Kidney epithelial cell (primary cell): ENCODE measurements around the gene RCN1. TPM values are rescaled to one million over a fixed set of nuclear protein-coding genes. Genes with fewer than 3 reads are reported as not detected.

Source experiments
- DNase-seq: peaks from one replicate; pipeline ENCODE4 v3.0.0-alpha.2; 2010; ENCODE audit warnings: low read depth
- H3K27me3 ChIP-seq: 2 replicates; pipeline ENCODE4 v1.6.0; 2011; ENCODE audit warnings: low read length; ENCODE audit not compliant: control insufficient read depth, insufficient read depth
- H3K36me3 ChIP-seq: 2 replicates; pipeline ENCODE4 v1.5.1; 2011; ENCODE audit warnings: low read length; ENCODE audit not compliant: control insufficient read depth, insufficient read depth
- H3K4me3 ChIP-seq: 2 replicates; pipeline ENCODE4 v1.5.1; 2011; ENCODE audit warnings: low read depth, mild to moderate bottlenecking, control low read depth, low read length
- CTCF ChIP-seq: IDR thresholded peaks from 2 replicates; pipeline ENCODE4 v1.5.1; 2011; ENCODE audit warnings: mild to moderate bottlenecking, moderate library complexity, low read length, control low read depth, inconsistent platforms; ENCODE audit not compliant: insufficient read depth, poor library complexity, severe bottlenecking
- total RNA-seq: library from RNA; depleted of rRNA; stranded (reverse); fragments of >200 nt; gene quantifications from 2 replicates; pipeline ENCODE4 v1.2.3, GENCODE V29; 2015

Gene RCN1
- total RNA-seq = 162 and 177 TPM in 2 replicates

GRCh38 chr11:32090545-32091370 is at the start of gene RCN1:
Gene RCN1, plus strand, starts transcription at chr11:32091074. Its CDS starts 123 bp downstream, at chr11:32091197.
- Histone ChIP-seq H3K4me3 (peak within 1 kb of the TSS; percentile 74), H3K27me3 (no peaks in the 10 kb centered on the region), H3K36me3 (no peaks in the 10 kb centered on the region)
- DNase-seq = no peak
- TF ChIP-seq CTCF = no peak

DNA sequence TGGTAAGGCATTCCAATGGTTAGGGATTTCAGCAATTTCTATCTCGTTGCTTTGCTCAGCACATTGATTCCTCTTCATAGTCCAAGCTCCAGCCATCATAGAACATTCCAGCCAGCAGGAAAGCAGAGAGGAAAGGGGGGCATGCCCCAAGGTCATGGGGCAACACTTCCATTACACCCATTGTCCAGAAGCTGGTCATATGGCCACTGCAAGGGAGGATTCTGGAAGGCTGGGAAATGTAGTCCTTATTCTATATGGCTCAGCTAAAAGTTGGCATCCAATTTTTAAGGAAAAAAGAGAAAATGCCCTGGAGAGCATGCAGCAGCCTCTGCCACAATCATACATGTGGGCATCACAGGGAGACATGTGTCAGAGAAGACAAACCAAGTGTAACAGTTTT is 47.1 kb upstream of the RCN1 start:
- H3K4me3 ChIP-seq = no peak overlapping the region
- H3K36me3 ChIP-seq = no peaks in the 10 kb centered on the region
- TF ChIP-seq CTCF = no peak
- no peaks in the 10 kb centered on the region for H3K27me3 ChIP-seq
- DNase-seq = no peak

DNA sequence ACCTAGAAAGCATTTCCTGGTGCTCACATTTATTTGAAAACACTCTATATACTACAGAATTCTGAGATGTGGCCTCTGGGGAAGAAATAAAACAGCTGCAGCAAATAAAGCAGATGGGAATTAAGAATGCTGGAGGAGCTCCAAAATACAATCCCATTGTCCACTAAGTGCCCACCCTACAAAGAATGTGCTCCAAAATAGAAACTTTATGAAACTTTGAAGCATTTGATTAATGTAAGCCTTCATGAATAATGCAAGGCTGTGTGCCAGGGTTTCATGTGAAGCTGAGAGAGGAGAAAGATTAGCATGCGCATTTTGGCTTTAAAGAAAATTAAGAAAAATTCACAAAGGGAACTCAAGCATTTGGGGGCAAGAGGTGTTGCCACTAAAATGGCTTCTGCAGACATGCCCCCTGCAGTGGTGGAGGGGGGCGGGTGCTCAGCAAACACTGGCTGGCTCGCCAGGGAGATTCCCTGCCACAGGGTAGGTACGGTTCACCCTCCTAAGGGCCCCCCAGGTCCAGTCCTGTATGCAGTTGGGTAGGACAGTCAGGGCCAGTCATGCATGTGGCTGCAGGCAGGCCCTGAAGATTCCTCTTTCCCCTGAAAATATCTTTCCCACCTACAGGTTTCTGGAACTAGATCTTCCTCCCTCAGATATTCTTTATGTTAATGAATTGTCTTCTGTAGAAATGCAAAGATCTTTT is 46.6 kb upstream of the RCN1 start:
- no peak for DNase-seq
- H3K27me3 ChIP-seq = no peaks in the 10 kb centered on the region
- H3K4me3 ChIP-seq = no peak overlapping the region
- TF ChIP-seq CTCF = no peak
- no peaks in the 10 kb centered on the region for H3K36me3 ChIP-seq

- Histone ChIP-seq H3K27me3 (no peaks in the 10 kb centered on the region), H3K4me3 (no peak overlapping the region), H3K36me3 (no peaks in the 10 kb centered on the region)
- TF ChIP-seq CTCF = no peak
- DNase-seq = no peak
Measured at GRCh38 chr11:32045456-32045855, 45.4 kb upstream of the RCN1 start.

GRCh38 chr11:32050264-32050663 is 40.6 kb upstream of the RCN1 start:
- Histone ChIP-seq H3K27me3 (peaks cover 4% of the 10 kb centered on the region), H3K36me3 (no peaks in the 10 kb centered on the region), H3K4me3 (no peak overlapping the region)
- no peak for DNase-seq
- no peak for TF ChIP-seq CTCF

GRCh38 chr11:32052215-32052614 is 38.7 kb upstream of the RCN1 start:
- no peak for DNase-seq
- Histone ChIP-seq H3K36me3 (no peaks in the 10 kb centered on the region), H3K27me3 (peaks cover 4% of the 10 kb centered on the region), H3K4me3 (no peak overlapping the region)
- TF ChIP-seq CTCF = peak; percentile 61
